ENCODE data around the gene CORO2B. TPM values are rescaled to one million over a fixed set of nuclear protein-coding genes. Genes with fewer than 3 reads are reported as not detected.
A peak's percentile ranks its signal among the peaks of the same experiment; 100 is the strongest.

The CORO2B gene
- total RNA-seq, 4 donors from 2014 or later, result 3.1 to 9.6 (median 8.6) TPM

- Histone ChIP-seq H3K27ac (no peak overlapping the region), H3K4me1 (peaks cover 0 to 4% of the 10 kb centered on the region in 2 donors), H3K9me3 (no peaks in the 10 kb centered on the region), H3K27me3 (no peaks in the 10 kb centered on the region), H3K36me3 (no peaks in the 10 kb centered on the region), H3K4me3 (replicated peaks in 1 of 3) (no peak overlapping the region)
- intact Hi-C loops (cut with DNase I), result no loop called here
- no peak for DNase-seq
- TF ChIP-seq, protein P1, sequence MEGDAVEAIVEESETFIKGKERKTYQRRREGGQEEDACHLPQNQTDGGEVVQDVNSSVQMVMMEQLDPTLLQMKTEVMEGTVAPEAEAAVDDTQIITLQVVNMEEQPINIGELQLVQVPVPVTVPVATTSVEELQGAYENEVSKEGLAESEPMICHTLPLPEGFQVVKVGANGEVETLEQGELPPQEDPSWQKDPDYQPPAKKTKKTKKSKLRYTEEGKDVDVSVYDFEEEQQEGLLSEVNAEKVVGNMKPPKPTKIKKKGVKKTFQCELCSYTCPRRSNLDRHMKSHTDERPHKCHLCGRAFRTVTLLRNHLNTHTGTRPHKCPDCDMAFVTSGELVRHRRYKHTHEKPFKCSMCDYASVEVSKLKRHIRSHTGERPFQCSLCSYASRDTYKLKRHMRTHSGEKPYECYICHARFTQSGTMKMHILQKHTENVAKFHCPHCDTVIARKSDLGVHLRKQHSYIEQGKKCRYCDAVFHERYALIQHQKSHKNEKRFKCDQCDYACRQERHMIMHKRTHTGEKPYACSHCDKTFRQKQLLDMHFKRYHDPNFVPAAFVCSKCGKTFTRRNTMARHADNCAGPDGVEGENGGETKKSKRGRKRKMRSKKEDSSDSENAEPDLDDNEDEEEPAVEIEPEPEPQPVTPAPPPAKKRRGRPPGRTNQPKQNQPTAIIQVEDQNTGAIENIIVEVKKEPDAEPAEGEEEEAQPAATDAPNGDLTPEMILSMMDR (IDR thresholded peaks at IDR 0.05), result no peak
- no peak for TF ChIP-seq POLR2A (IDR thresholded peaks at IDR 0.05)
- WGBS, 2 donors, result 83 to 85% methylated on average over 5 of the region's 5 CpGs
These were observed 103.5 kb downstream of the CORO2B start for GRCh38 chr15:68682330-68682729.

DNA sequence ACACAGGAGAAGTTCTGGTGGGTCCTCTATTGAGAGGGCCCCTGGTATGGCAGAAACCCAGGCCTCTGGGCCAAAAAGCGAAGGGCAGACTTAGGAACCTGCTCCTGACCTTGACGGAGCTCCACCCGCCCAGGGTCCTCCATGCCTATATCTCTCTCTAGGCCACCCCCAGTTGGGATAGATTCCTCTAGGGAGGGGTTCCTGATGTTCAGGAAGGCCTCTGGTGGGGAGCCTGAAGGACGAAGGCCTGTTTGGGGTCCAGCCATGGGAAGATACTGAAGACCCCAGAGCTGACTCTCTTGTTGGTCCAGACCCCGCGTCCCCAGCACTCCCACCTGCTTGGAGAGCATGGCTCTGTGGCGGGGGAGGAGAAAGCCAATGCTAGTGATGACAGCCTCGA, 104.2 kb downstream of the CORO2B start:
- DNase-seq, result no peak
- no peaks in the 10 kb centered on the region for H3K27me3 ChIP-seq
- no peak overlapping the region for H3K27ac ChIP-seq
- no peak for TF ChIP-seq POLR2A (IDR thresholded peaks at IDR 0.05)
- TF ChIP-seq, protein P1 (IDR thresholded peaks at IDR 0.05), result no peak
- 95% methylated on average over 8 of the region's 8 CpGs for WGBS, 2 donors
- intact Hi-C loops (cut with DNase I), result no loop called here
- peaks cover 0 to 9% of the 10 kb centered on the region in 2 donors for H3K4me1 ChIP-seq
- H3K36me3 ChIP-seq, result no peaks in the 10 kb centered on the region
- no peak overlapping the region for H3K4me3 ChIP-seq (replicated peaks in 1 of 3)
- no peaks in the 10 kb centered on the region for H3K9me3 ChIP-seq

- DNase-seq, result no peak
- H3K4me1 ChIP-seq, result peaks cover 0 to 9% of the 10 kb centered on the region in 2 donors
- 53 to 57% methylated on average over 2 of the region's 2 CpGs for WGBS, 2 donors
These were observed 104.8 kb downstream of the CORO2B start for GRCh38 chr15:68683551-68683950.

GRCh38 chr15:68684476-68684875, 105.7 kb downstream of the CORO2B start:
- DNase-seq, result no peak

More at GRCh38 chr15:68683551-68683950, 104.8 kb downstream of the CORO2B start:
- intact Hi-C loops (cut with DNase I), result no loop called here
- no peaks in the 10 kb centered on the region for H3K27me3 ChIP-seq
- H3K36me3 ChIP-seq, result no peaks in the 10 kb centered on the region
- TF ChIP-seq, protein P1 (IDR thresholded peaks at IDR 0.05), result no peak
- TF ChIP-seq POLR2A (IDR thresholded peaks at IDR 0.05), result no peak
- H3K9me3 ChIP-seq, result no peaks in the 10 kb centered on the region
- no peak overlapping the region for H3K4me3 ChIP-seq (replicated peaks in 1 of 3)
- no peak overlapping the region for H3K27ac ChIP-seq

DNA sequence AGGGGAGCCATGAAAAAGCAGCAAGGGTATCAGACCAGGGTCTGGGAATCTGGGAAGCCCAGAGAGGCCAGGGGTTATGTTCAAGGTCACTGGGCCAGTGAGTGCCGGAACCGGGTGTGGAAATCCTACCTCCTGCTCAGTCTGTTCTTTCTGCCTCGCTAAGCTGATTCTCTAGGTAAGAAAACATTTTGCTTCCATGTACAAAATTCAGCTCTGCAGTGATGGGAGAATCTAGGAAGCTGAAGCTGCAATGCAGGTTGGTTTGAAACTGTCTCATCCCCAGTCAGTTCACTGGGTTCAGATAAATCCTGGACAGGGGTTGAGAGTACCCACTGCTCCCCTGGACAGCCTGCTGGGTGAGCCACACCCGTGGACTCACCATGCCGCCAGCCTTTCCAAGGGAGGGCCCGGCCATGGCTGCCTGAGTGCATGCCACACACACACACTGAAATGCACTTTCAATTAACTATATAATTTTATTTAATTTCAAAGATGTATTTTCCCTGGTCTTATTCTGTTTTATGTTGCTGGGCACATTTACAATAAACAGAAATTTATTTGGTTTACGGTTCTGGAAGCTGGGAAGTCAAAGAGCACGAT, 108.4 kb downstream of the CORO2B start:
- intact Hi-C loops (cut with DNase I), result no loop called here
- Histone ChIP-seq H3K4me3 (replicated peaks in 1 of 3) (no peak overlapping the region), H3K27ac (peak overlapping the region in 1 of 3 donors; percentile 24), H3K9me3 (no peaks in the 10 kb centered on the region), H3K4me1 (peaks cover 0 to 14% of the 10 kb centered on the region in 2 donors), H3K36me3 (no peaks in the 10 kb centered on the region), H3K27me3 (no peaks in the 10 kb centered on the region)
- DNase-seq, result peak; percentile 45 to 46
- WGBS, 2 donors, result 62 to 66% methylated on average over 8 of the region's 8 CpGs
- TF ChIP-seq, protein P1 (IDR thresholded peaks at IDR 0.05), result no peak
- no peak for TF ChIP-seq POLR2A (IDR thresholded peaks at IDR 0.05)

More at GRCh38 chr15:68684476-68684875, 105.7 kb downstream of the CORO2B start:
- Histone ChIP-seq H3K4me1 (peaks cover 0 to 9% of the 10 kb centered on the region in 2 donors), H3K27ac (no peak overlapping the region), H3K36me3 (no peaks in the 10 kb centered on the region), H3K27me3 (no peaks in the 10 kb centered on the region), H3K4me3 (replicated peaks in 1 of 3) (no peak overlapping the region), H3K9me3 (no peaks in the 10 kb centered on the region)
- WGBS, 2 donors, result 85 to 86% methylated on average over 5 of the region's 5 CpGs
- TF ChIP-seq, protein P1 (IDR thresholded peaks at IDR 0.05), result no peak
- TF ChIP-seq POLR2A (IDR thresholded peaks at IDR 0.05), result no peak
- intact Hi-C loops (cut with DNase I), result no loop called here

Data from thyroid gland (tissue), 4 donors.